Ishikawa (cell line): ENCODE results near the gene RRAS2.

Experiments
- CEBPB ChIP-seq: IDR thresholded peaks from 2 replicates; pipeline ENCODE4 v1.6.1; 2012
- EP300 ChIP-seq: IDR thresholded peaks from 2 replicates; pipeline ENCODE4 v1.6.1; 2012; ENCODE audit warnings: borderline replicate concordance
- FOXM1 ChIP-seq: IDR thresholded peaks from 2 replicates; pipeline ENCODE4 v1.6.1; 2012; ENCODE audit warnings: low read depth, borderline replicate concordance
- YY1 ChIP-seq: IDR thresholded peaks from 2 replicates; pipeline ENCODE4 v1.6.1; 2012; ENCODE audit warnings: low read depth
- TF ChIP-seq, protein P1 (sequence below): IDR thresholded peaks from 2 replicates; pipeline ENCODE4 v1.6.1; 2012

GRCh38 chr11:14269692-14270573 lies 89.0 kb downstream of the RRAS2 start:
- TF ChIP-seq EP300 (no peak), CEBPB (no peak), YY1 (no peak), FOXM1 (no peak)
- TF ChIP-seq, protein P1, sequence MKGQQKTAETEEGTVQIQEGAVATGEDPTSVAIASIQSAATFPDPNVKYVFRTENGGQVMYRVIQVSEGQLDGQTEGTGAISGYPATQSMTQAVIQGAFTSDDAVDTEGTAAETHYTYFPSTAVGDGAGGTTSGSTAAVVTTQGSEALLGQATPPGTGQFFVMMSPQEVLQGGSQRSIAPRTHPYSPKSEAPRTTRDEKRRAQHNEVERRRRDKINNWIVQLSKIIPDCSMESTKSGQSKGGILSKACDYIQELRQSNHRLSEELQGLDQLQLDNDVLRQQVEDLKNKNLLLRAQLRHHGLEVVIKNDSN, result no peak
